HG03097 (cell line): ENCODE measurements around the gene PAOX.
"Not testable (repeated sequence)": the region's sequence is repeated elsewhere in the genome, so short reads cannot be mapped to it uniquely, and the experiment has no call there.

Source experiments
- ATAC-seq: cut with Tn5 transposase; IDR thresholded peaks from one replicate; pipeline ENCODE4 v1.9.1; 2021; ENCODE audit not compliant: unreplicated experiment, low FRiP score

The PAOX gene

GRCh38 chr10:133431888-133432613, 53.0 kb downstream of the PAOX start:
- not testable (repeated sequence) for ATAC-seq

- ATAC-seq, result not testable (repeated sequence)
Observed at GRCh38 chr10:133432789-133433188, 53.7 kb downstream of the PAOX start.

- ATAC-seq, result no peak
Observed at GRCh38 chr10:133438711-133439273, 59.7 kb downstream of the PAOX start.

- ATAC-seq, result no peak
Observed at GRCh38 chr10:133439517-133440461, 60.7 kb downstream of the PAOX start.

GRCh38 chr10:133440633-133441285, 61.7 kb downstream of the PAOX start:
- ATAC-seq, result no peak
